GM12873 (cell line): Measurements from ENCODE around the gene HOXC6.

Experiments used
- TF ChIP-seq, protein P1 (sequence below): IDR thresholded peaks from 2 replicates; pipeline ENCODE4 v1.5.1; 2012; ENCODE audit warnings: low read depth, mild to moderate bottlenecking, moderate library complexity, low read length, control low read depth; ENCODE audit not compliant: insufficient read depth; ENCODE audit errors: missing control alignments

The HOXC6 gene

DNA sequence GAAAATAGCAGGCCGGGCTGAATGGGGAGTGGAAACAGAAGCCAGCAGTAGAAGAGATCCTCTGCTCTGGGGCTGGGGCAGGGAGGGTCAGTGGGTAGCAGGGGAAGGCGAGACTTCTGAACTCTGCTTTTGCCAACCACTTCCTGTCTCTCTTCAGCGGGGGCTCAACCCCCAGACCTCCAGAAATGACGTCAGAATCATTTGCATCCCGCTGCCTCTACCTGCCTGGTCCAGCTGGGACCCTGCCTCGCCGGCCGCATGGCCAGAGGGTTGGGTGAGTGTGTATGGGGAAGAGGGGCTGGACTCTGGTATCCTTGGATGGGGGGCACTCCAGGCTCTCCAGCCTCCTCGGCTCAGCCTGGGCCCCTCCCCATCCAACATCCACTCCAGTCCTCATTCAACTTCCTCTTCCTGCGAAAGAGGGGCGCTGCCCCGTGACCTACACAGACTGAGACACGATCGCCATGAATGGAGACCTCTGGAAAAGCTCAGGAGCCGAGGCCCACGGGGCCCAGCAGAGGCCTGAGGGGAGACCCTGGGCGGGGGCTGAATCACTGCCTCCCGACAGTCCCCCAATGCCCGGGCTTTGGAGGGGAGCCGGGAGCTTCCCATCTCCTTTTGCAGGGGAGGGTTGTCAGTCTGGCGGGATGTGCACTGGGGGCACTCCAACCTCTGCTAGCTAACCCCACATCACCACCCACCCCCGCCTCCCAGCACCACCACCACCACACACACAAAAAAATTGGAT lies 24.9 kb downstream of the HOXC6 start:
- TF ChIP-seq, protein P1, sequence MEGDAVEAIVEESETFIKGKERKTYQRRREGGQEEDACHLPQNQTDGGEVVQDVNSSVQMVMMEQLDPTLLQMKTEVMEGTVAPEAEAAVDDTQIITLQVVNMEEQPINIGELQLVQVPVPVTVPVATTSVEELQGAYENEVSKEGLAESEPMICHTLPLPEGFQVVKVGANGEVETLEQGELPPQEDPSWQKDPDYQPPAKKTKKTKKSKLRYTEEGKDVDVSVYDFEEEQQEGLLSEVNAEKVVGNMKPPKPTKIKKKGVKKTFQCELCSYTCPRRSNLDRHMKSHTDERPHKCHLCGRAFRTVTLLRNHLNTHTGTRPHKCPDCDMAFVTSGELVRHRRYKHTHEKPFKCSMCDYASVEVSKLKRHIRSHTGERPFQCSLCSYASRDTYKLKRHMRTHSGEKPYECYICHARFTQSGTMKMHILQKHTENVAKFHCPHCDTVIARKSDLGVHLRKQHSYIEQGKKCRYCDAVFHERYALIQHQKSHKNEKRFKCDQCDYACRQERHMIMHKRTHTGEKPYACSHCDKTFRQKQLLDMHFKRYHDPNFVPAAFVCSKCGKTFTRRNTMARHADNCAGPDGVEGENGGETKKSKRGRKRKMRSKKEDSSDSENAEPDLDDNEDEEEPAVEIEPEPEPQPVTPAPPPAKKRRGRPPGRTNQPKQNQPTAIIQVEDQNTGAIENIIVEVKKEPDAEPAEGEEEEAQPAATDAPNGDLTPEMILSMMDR: no peak

DNA sequence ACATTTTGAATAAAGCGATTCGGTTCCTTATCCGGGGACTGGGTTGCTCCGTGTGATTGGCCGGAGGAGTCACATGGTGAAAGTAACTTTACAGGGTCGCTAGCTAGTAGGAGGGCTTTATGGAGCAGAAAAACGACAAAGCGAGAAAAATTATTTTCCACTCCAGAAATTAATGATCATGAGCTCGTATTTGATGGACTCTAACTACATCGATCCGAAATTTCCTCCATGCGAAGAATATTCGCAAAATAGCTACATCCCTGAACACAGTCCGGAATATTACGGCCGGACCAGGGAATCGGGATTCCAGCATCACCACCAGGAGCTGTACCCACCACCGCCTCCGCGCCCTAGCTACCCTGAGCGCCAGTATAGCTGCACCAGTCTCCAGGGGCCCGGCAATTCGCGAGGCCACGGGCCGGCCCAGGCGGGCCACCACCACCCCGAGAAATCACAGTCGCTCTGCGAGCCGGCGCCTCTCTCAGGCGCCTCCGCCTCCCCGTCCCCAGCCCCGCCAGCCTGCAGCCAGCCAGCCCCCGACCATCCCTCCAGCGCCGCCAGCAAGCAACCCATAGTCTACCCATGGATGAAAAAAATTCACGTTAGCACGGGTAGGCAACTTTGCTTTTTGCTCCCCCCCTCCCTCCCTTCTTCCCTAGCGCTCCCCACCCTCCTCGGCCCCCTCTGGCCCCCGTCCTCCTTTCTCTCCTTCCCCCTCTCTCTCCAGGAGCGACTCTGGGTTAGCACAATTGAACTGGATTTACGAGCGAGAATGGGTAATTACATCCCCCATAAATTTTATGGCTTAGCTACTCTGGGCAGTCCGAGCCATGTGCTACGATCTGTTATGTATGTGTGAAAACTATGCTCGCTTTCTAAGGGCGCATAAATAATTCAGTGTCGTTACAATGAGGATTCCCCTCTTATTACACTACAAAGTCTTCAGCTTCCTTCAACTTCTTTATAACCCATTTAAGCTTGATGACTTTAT lies 25.8 kb downstream of the HOXC6 start, which contains the start of gene HOXC4:
Gene HOXC4 (plus strand): TSS at position 85 of the 991 bp plus-strand sequence. CDS start 88 bp downstream, at position 173.
- TF ChIP-seq, protein P1: no peak

DNA sequence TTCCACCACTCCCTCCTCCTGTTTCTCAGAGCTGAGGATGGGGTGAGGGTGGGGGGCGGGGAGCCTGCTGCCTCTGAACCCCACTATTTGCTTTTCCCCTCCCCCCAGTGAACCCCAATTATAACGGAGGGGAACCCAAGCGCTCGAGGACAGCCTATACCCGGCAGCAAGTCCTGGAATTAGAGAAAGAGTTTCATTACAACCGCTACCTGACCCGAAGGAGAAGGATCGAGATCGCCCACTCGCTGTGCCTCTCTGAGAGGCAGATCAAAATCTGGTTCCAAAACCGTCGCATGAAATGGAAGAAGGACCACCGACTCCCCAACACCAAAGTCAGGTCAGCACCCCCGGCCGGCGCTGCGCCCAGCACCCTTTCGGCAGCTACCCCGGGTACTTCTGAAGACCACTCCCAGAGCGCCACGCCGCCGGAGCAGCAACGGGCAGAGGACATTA lies 26.5 kb downstream of the HOXC6 start:
- TF ChIP-seq, protein P1: no peak

DNA sequence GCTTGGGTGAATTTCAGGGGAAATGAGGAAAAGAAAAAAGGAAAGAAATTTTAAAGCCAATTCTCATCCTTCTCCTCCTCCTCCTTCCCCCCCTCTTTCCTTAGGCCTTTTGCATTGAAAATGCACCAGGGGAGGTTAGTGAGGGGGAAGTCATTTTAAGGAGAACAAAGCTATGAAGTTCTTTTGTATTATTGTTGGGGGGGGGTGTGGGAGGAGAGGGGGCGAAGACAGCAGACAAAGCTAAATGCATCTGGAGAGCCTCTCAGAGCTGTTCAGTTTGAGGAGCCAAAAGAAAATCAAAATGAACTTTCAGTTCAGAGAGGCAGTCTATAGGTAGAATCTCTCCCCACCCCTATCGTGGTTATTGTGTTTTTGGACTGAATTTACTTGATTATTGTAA lies 27.3 kb downstream of the HOXC6 start:
- TF ChIP-seq, protein P1: no peak

DNA sequence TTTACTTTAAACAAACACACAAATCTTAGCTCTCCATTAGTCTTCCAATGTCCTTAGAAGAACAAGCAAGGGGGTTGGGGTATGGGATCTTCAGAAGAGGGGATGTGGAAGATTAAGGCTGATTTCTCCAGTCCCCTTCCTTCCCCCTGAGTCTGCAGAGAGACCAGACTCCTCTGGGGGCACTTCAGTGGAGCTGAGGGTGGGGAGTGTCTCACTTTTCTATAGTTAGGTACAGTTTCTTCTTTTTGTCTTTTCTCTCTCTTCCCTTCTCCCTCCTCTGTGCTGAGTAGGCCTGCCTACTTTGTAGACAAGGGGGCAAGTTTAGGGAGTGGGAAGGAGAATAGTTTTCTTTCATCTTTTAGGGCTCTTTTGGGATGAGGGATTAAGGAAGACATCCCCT lies 27.9 kb downstream of the HOXC6 start:
- TF ChIP-seq, protein P1: no peak

- TF ChIP-seq, protein P1: no peak
Measured at GRCh38 chr12:54058128-54058768, 30.0 kb downstream of the HOXC6 start.

GRCh38 chr12:54059668-54060067 lies 31.4 kb downstream of the HOXC6 start:
- TF ChIP-seq, protein P1: no peak
